ENCODE data around the gene DUSP12. TPM values are rescaled to one million over a fixed set of nuclear protein-coding genes. Genes with fewer than 3 reads are reported as not detected.

DUSP12 gene
- total RNA-seq, 4 donors from 2014 or later, result 7.7 to 23.1 (median 16.3) TPM

DNA sequence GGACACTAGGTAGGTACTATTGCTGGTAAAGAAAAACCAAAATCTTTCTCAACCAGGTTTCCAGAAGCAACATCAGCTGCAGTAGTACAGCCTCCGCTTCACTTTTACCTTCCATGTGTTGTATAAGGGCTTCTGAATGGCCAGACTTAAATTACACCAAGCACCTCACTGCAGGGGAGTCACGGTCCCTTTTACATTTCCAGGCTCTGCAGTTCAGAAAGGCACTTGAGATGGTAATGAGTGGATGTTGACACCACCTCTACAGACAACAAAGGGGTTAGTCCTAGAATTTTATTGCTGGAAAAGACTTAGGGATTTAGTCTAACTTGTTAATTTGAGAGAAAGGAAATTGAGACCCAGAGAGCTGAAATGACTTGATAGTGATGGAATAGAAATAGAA is 12.0 kb upstream of the DUSP12 start:
- no peaks in the 10 kb centered on the region for H3K9me3 ChIP-seq
- no peak for DNase-seq
- no peak for TF ChIP-seq POLR2A (IDR thresholded peaks at IDR 0.05)
- TF ChIP-seq, protein P1, sequence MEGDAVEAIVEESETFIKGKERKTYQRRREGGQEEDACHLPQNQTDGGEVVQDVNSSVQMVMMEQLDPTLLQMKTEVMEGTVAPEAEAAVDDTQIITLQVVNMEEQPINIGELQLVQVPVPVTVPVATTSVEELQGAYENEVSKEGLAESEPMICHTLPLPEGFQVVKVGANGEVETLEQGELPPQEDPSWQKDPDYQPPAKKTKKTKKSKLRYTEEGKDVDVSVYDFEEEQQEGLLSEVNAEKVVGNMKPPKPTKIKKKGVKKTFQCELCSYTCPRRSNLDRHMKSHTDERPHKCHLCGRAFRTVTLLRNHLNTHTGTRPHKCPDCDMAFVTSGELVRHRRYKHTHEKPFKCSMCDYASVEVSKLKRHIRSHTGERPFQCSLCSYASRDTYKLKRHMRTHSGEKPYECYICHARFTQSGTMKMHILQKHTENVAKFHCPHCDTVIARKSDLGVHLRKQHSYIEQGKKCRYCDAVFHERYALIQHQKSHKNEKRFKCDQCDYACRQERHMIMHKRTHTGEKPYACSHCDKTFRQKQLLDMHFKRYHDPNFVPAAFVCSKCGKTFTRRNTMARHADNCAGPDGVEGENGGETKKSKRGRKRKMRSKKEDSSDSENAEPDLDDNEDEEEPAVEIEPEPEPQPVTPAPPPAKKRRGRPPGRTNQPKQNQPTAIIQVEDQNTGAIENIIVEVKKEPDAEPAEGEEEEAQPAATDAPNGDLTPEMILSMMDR (IDR thresholded peaks at IDR 0.05), result no peak
- H3K36me3 ChIP-seq, result no peaks in the 10 kb centered on the region
- H3K4me1 ChIP-seq, result peaks cover 0 to 6% (median 2%) of the 10 kb centered on the region in 4 donors
- H3K4me3 ChIP-seq, result no peak overlapping the region
- no peaks in the 10 kb centered on the region for H3K27me3 ChIP-seq
- no peak overlapping the region for H3K27ac ChIP-seq

DNA sequence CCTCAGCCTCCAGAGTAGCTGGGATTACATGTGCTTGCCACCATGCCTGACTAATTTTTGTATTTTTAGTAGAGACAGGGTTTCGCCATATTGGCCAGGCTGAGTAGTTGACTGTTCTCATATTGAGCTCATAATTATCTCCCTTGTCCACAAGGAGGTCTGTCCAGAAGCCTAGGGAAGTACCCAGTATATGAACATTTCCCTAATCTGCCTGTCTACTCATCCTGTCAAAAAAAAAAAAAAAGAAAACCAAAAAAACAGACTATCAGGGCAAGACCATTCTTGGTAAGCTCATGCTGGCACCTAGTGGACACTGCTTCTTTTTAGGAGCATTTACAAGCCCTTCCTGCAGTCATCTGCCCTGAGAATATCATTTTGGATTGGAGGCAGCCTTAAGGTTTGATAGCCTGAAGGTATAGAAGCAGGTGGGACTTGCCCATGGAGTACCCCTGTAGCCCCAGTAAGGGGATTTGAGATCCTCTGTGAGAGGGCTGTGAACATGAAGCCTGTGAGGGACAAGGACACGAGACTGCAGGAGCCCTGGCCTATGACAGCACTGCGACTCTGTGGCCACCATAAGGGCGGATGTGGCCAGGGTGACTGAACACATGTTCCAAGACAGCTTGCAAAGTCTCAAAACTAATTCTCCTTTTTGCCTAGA is 10.8 kb upstream of the DUSP12 start:
- TF ChIP-seq POLR2A (IDR thresholded peaks at IDR 0.05), result no peak
- TF ChIP-seq, protein P1 (IDR thresholded peaks at IDR 0.05), result peak in 4 of 6 experiments; percentile 21 to 46 (median 38)
- H3K36me3 ChIP-seq, result no peaks in the 10 kb centered on the region

DNA sequence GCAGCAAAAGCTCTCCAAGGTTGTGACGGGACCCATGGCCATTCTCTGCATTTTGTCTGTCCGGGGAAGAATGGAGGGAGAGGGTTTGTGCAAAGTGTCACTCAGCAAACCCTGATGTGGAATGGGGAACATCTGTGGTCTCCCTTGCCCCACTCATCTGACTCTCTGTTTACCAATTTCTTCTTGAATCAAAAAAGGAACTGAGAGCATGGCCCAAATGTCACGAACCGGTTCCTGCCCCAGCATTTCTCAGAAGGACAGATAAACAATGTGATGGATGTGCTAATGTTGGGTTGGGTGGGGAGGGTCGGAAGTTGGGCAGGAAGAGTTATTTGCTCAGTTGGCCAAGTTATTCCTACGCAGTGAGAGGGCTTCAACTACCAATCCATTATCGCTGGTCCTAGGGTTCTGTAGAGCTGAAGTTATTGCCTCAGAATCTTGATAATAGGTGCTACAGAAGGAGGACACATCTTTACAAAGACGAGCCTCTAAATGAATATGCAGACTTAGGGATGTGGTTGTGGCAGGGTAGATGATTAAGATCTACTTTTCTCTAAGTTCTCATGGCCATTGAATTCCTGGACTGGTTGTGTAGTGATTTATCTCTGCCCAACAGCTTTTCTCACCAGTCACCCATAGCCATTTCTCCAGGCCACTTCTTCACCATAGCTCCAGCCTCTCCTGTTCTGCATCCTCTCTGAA is 9.6 kb upstream of the DUSP12 start:
- H3K36me3 ChIP-seq, result no peaks in the 10 kb centered on the region
- no peak for TF ChIP-seq POLR2A (IDR thresholded peaks at IDR 0.05)
- TF ChIP-seq, protein P1 (IDR thresholded peaks at IDR 0.05), result no peak
- peak in 2 of 3 donors; percentile 75 to 85 for DNase-seq
- H3K4me3 ChIP-seq, result no peak overlapping the region
- H3K27me3 ChIP-seq, result no peaks in the 10 kb centered on the region
- H3K4me1 ChIP-seq, result peaks cover 0 to 6% (median 2%) of the 10 kb centered on the region in 4 donors
- H3K27ac ChIP-seq, result peak overlapping the region; percentile 63 to 79 (median 72)
- H3K9me3 ChIP-seq, result no peaks in the 10 kb centered on the region

More for the DNA sequence above, 10.8 kb upstream of the DUSP12 start:
- Histone ChIP-seq H3K4me1 (peaks cover 0 to 6% (median 2%) of the 10 kb centered on the region in 4 donors), H3K27ac (peak overlapping the region; percentile 63 to 79 (median 72)), H3K4me3 (no peak overlapping the region), H3K27me3 (no peaks in the 10 kb centered on the region), H3K9me3 (no peaks in the 10 kb centered on the region)
- DNase-seq, result peak; percentile 58 to 94 (median 91)

DNA sequence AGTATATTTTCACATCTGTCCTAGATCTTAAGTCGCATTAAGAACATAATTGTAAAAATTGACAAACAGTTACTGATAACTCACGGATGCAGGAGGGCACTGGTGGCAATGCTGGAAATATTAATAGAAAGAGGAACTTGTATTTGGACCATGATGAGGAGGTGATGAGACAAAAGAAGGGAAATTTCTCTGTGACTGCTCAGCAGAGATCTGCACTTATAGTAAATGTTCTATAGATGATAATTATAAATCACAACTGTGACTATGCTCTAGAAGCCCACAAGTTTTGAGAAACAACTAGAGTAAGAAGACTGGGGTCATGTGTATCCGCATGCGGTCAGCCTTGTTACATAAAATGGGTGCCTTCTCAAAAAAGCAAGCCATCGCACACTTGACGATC is 8.7 kb upstream of the DUSP12 start:
- H3K27me3 ChIP-seq, result no peaks in the 10 kb centered on the region
- DNase-seq, result no peak
- peaks cover 0 to 6% (median 2%) of the 10 kb centered on the region in 4 donors for H3K4me1 ChIP-seq
- no peaks in the 10 kb centered on the region for H3K36me3 ChIP-seq
- peak overlapping the region in 2 of 4 donors; percentile 79 for H3K27ac ChIP-seq
- no peak overlapping the region for H3K4me3 ChIP-seq
- TF ChIP-seq, protein P1 (IDR thresholded peaks at IDR 0.05), result no peak
- no peak for TF ChIP-seq POLR2A (IDR thresholded peaks at IDR 0.05)
- H3K9me3 ChIP-seq, result no peaks in the 10 kb centered on the region

DNA sequence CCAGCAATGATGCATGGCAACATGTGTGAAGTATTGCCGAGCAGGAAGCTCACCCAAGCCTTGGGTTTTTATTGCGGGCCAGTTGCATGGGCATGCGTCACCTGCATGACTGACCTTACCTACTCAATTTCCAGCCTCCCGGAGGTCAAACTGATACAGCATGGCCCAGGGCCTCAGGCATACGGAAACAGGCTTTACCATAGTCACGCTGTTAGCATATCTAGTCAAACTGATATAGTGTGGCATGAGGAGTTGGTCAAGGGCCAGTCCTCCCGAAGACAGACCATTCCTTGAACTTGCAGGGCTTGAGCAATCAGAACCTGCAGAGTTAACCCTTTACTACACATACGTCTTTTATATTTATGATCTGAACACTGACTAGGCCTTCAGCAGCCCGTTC is 6.4 kb upstream of the DUSP12 start:
- no peak overlapping the region for H3K4me3 ChIP-seq
- H3K36me3 ChIP-seq, result no peaks in the 10 kb centered on the region
- no peaks in the 10 kb centered on the region for H3K27me3 ChIP-seq
- no peak for TF ChIP-seq POLR2A (IDR thresholded peaks at IDR 0.05)
- TF ChIP-seq, protein P1 (IDR thresholded peaks at IDR 0.05), result no peak
- DNase-seq, result no peak
- peaks cover 0 to 6% (median 2%) of the 10 kb centered on the region in 4 donors for H3K4me1 ChIP-seq
- no peaks in the 10 kb centered on the region for H3K9me3 ChIP-seq
- no peak overlapping the region for H3K27ac ChIP-seq

Data from Peyer's patch (tissue), 4 donors.